Sigmoid colon (tissue), 7 donors: Measurements from ENCODE around the gene MGMT. TPM values are rescaled to one million over a fixed set of nuclear protein-coding genes. Genes with fewer than 3 reads are reported as not detected.

Source experiments
- DNase-seq: peaks from one replicate; pipeline ENCODE4 v3.0.0-alpha.2; 2019
- H3K27ac ChIP-seq, 4 donors: fragments of 200-600 bp; sonication (generic); one replicate each; pipeline ENCODE4 v1.5.1; 2016 to 2019; ENCODE audit warnings: mild to moderate bottlenecking in 1 of 4
- H3K27me3 ChIP-seq, 3 donors: fragments of 200-600 bp; sonication (generic); one replicate each; pipeline ENCODE4 v1.5.1; 2019; ENCODE audit warnings: mild to moderate bottlenecking in 1 of 3
- H3K36me3 ChIP-seq, 4 donors: fragments of 200-600 bp; sonication (generic); one replicate each; pipeline ENCODE4 v1.5.1; 2016 to 2019
- H3K4me1 ChIP-seq, 4 donors: fragments of 200-600 bp; sonication (generic); one replicate each; pipeline ENCODE4 v1.5.1; 2017 to 2019
- H3K4me3 ChIP-seq, 4 donors: fragments of 200-600 bp; sonication (generic); one replicate each; pipeline ENCODE4 v1.5.1; 2017 to 2019; ENCODE audit warnings: mild to moderate bottlenecking in 2 of 4, moderate library complexity in 1 of 4
- H3K9me3 ChIP-seq, 4 donors: fragments of 200-600 bp in 3 of 4; sonication (generic) in 3 of 4; one replicate each; pipeline versions ENCODE4 v1.5.1 to v1.6.1; 2013 to 2019
- CTCF ChIP-seq, 4 experiments: fragments of 450-650 bp in 3 of 4; fragments of 200-600 bp in 1 of 4; IDR thresholded peaks; one replicate each; pipeline ENCODE4 v1.5.1; 2016 to 2019; ENCODE audit warnings: antibody characterized with exemption in 4 of 4, mild to moderate bottlenecking in 3 of 4, moderate library complexity in 2 of 4
- EP300 ChIP-seq, 4 donors: sonication (generic); formaldehyde crosslinking; IDR thresholded peaks; one replicate each; pipeline ENCODE4 v1.6.1; 2017; ENCODE audit warnings: antibody characterized with exemption in 4 of 4
- POLR2A ChIP-seq, 2 donors: fragments of 450-650 bp; IDR thresholded peaks; one replicate each; pipeline ENCODE4 v1.6.1; 2016; ENCODE audit warnings: antibody characterized with exemption in 2 of 2, mild to moderate bottlenecking in 2 of 2, moderate library complexity in 2 of 2
- POLR2AphosphoS5 ChIP-seq, 4 donors: sonication (generic); formaldehyde crosslinking; IDR thresholded peaks; one replicate each; pipeline ENCODE4 v1.6.1; 2017; ENCODE audit warnings: antibody characterized with exemption in 4 of 4
- WGBS, 2 donors: extraction: QIAGEN DNeasy Blood & Tissue Kit; methylation state at CpG; one replicate each; pipeline ENCODE4 v1.1.7; 2013; 5-methylcytosine and 5-hydroxymethylcytosine counted together
- intact Hi-C: fragments of 100-400 bp; cut with DNase I; formaldehyde crosslinking; loops from one replicate; pipeline ENCODE4 v1.15.1; 2023
- polyA plus RNA-seq, 3 donors: library from polyadenylated mRNA; stranded (reverse); fragments of 200-250 nt; gene quantifications; one replicate each; pipeline ENCODE4 v1.2.3, GENCODE V29; 2013
- total RNA-seq, 4 donors: library from RNA; depleted of rRNA; stranded (reverse); fragments of >200 nt; gene quantifications; one replicate each; pipeline ENCODE4 v1.1.0, GENCODE V29; 2016
- donor health status: healthy with polysubstance abuse.
- donor health status: Bipolar disorder and iron deficiency.
- donor health status: healthy.

MGMT gene
- total and polyA plus RNA-seq, 7 donors = 7.2 to 40.3 (median 24.3) TPM

- no peak for TF ChIP-seq CTCF (IDR thresholded peaks at IDR 0.05)
- Histone ChIP-seq H3K9me3 (no peaks in the 10 kb centered on the region), H3K36me3 (no peaks in the 10 kb centered on the region), H3K27ac (no peak overlapping the region), H3K4me3 (no peak overlapping the region), H3K27me3 (no peaks in the 10 kb centered on the region), H3K4me1 (no peaks in the 10 kb centered on the region)
- intact Hi-C loops = no loop called here
- DNase-seq = no peak
- WGBS, 2 donors = 46 to 76% methylated on average over 13 of the region's 13 CpGs
Measured at GRCh38 chr10:129612481-129613109, 145.6 kb downstream of the MGMT start.

GRCh38 chr10:129613377-129613980 is 146.4 kb downstream of the MGMT start:
- 96% methylated on average over 12 of the region's 12 CpGs for WGBS, 2 donors
- TF ChIP-seq EP300 (IDR thresholded peaks at IDR 0.05) (no peak), POLR2AphosphoS5 (IDR thresholded peaks at IDR 0.05) (no peak), CTCF (IDR thresholded peaks at IDR 0.05) (no peak), POLR2A (IDR thresholded peaks at IDR 0.05) (no peak)
- intact Hi-C loops = no loop called here

GRCh38 chr10:129614341-129614740 is 147.3 kb downstream of the MGMT start:
- Histone ChIP-seq H3K36me3 (no peaks in the 10 kb centered on the region), H3K27me3 (no peaks in the 10 kb centered on the region), H3K27ac (no peak overlapping the region), H3K4me1 (no peaks in the 10 kb centered on the region), H3K9me3 (no peaks in the 10 kb centered on the region), H3K4me3 (no peak overlapping the region)
- no peak for DNase-seq
- TF ChIP-seq EP300 (IDR thresholded peaks at IDR 0.05) (no peak), CTCF (IDR thresholded peaks at IDR 0.05) (no peak), POLR2A (IDR thresholded peaks at IDR 0.05) (no peak), POLR2AphosphoS5 (IDR thresholded peaks at IDR 0.05) (no peak)
- WGBS, 2 donors = 84 to 88% methylated on average over 19 of the region's 19 CpGs
- intact Hi-C loops = no loop called here

More at GRCh38 chr10:129613377-129613980, 146.4 kb downstream of the MGMT start:
- Histone ChIP-seq H3K4me1 (no peaks in the 10 kb centered on the region), H3K9me3 (no peaks in the 10 kb centered on the region), H3K4me3 (no peak overlapping the region), H3K36me3 (no peaks in the 10 kb centered on the region), H3K27me3 (no peaks in the 10 kb centered on the region), H3K27ac (no peak overlapping the region)
- DNase-seq = no peak

GRCh38 chr10:129615381-129615780 is 148.3 kb downstream of the MGMT start:
- TF ChIP-seq POLR2AphosphoS5 (IDR thresholded peaks at IDR 0.05) (no peak), CTCF (IDR thresholded peaks at IDR 0.05) (no peak), EP300 (IDR thresholded peaks at IDR 0.05) (no peak), POLR2A (IDR thresholded peaks at IDR 0.05) (no peak)
- intact Hi-C loops = no loop called here

More at GRCh38 chr10:129615381-129615780, 148.3 kb downstream of the MGMT start:
- no peaks in the 10 kb centered on the region for H3K9me3 ChIP-seq
- 97 to 98% methylated on average over 9 of the region's 9 CpGs for WGBS, 2 donors
- no peak overlapping the region for H3K4me3 ChIP-seq
- DNase-seq = no peak
- no peaks in the 10 kb centered on the region for H3K36me3 ChIP-seq
- no peaks in the 10 kb centered on the region for H3K4me1 ChIP-seq
- H3K27ac ChIP-seq = no peak overlapping the region
- no peaks in the 10 kb centered on the region for H3K27me3 ChIP-seq
